Caki2 (cell line): ENCODE data around the gene FAM156B. TPM values are rescaled to one million over a fixed set of nuclear protein-coding genes. Genes with fewer than 3 reads are reported as not detected.
"Not testable (repeated sequence)": the region's sequence is repeated elsewhere in the genome, so short reads cannot be mapped to it uniquely, and the experiment has no call there.

Experiments used
- DNase-seq: peaks from one replicate; pipeline ENCODE4 v3.0.0-alpha.2; 2015; ENCODE audit warnings: low read depth
- in situ Hi-C: cut with HindIII; loops from 2 replicates; pipeline ENCODE4 v1.10.0; 2016; ENCODE audit warnings: low sequenced_read_pairs, low pct_unique_long_range_greater_than_20kb, mixed read lengths
- total RNA-seq: library from RNA; depleted of rRNA; stranded (reverse); fragments of >200 nt; shearing (Covaris generic); gene quantifications from 2 replicates; pipeline ENCODE4 v1.2.3, GENCODE V29; 2014; ENCODE audit warnings: low replicate concordance

FAM156B gene
- total RNA-seq, 1 experiment from 2014 or later = 29.0 TPM

DNA sequence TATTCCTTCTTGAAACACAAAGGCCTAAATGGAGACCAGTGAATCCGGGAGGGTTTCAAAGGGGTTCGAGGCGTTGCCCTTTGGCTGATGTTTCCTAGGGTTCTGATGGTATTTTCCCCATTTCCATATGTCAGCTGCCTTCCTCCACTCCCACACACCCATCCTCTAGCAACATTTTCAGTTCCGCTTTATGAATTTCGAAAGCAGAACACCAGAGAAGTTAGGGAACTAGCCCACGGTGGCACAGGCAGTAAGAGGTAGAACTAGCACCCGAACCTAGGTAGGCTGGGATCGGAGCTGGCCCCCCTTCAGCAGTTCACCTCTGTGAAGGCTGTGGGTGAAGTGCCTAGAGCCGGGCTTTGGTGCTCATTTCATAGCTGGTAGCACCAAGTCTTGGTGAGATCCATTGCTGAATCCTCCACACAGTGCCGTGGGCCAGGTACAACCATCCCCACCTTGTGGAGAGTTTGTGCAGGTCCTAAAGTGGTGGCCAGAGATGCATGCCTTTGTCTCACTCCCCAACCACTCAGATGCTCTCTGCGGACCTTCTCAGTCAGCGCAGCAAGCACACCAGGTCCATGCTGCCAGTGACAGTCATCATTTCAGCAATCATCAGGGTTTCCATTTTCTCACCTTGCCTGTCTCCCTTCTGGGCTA, 12.3 kb downstream of the FAM156B start:
- DNase-seq, in situ Hi-C loops: not testable (repeated sequence)

DNA sequence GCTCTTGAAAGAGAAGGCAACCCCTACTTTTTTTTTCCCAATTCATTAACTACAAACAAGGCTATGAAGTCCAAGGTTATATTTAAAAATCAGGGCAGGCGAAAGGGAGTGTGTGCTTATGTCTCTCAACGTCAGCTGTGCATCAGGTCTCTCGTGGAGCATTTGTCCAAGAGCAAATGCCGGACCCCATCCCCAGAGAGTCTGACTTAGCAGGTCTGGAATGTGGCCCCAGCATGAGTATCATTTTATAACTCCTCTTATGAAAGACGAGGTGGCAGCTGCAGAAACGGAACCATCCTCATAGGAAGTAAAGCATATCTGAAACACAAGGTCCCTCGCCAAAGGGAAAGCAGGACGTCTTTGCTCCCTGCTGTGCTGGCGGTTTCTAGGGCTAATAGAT, 16.6 kb downstream of the FAM156B start:
- DNase-seq, in situ Hi-C loops: not testable (repeated sequence)

DNA sequence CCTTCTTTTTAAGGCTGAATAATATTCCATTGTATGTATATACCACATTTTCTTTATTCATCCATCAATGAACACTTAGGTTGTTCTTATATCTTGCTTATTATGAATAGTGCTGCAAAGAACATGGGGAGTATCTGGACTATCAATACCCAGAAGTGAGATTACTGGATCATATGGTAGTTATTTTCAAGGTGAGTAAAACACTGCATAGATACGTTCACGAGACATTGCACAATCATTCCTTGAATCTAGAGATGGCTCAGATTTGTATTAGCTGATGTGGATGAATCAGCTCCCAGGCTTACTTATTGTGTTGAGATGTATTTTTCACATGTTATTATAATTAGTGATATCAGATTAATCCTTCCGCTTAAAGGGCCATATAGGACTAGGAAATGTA, 17.6 kb downstream of the FAM156B start:
- in situ Hi-C loops, DNase-seq: not testable (repeated sequence)

DNA sequence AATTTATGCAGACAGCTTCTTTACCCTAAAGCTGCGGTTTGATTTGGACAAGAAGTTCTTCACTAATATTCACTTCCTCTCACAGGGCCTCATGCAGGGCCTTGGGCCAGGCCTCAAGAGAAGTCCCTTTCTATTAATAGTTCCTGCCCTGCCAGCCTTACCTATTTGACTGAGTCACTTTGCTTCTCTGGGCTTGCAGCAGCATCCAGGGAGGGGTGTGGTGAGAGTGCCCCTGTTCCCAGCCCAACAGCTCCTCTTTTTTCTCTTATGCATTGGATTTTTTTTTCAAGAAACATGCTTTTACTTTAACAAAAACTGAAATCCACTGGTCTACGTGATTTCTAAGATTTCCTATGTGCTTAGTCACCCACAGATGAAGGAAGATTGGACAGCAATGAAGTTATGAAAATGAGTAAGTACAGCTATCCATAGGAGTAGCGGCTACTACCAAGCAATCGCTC, 26.7 kb downstream of the FAM156B start:
- in situ Hi-C loops = no loop called here
- peak; percentile 32 for DNase-seq

DNA sequence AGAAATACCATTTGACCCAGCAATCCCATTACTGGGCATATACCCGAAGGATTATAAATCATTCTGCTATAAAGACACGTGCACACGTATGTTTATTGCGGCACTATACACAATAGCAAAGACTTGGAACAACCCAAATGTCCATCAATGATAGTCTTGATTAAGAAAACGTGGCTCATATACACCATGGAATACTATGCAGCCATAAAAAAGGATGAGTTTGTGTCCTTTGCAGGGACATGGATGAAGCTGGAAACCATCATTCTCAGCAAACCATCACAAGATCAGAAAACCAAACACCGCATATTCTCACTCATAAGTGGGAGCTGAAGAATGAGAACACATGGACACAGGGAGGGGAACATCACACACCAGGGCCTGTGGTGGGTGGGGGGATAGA, 33.1 kb downstream of the FAM156B start:
- in situ Hi-C loops, DNase-seq: not testable (repeated sequence)

DNA sequence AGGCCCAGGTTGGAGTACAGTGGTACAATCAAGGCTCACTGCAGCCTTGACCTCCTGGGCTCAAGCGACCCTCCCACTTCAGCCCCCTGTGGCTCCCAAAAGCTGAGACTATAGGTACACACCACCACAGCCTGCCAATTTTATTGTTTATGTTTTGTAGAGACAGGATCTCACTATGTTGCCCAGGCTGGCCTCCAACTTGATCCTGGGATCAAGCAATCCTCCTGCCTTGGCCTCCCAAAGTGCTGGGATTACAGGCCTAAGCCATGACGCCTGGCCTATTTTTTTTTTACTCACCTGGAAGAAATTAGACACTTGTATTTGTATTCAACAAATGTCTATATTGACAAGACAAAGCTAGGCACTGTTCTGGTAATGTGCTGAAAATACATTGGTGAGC, 36.1 kb downstream of the FAM156B start:
- DNase-seq = no peak
- in situ Hi-C loops = no loop called here

DNA sequence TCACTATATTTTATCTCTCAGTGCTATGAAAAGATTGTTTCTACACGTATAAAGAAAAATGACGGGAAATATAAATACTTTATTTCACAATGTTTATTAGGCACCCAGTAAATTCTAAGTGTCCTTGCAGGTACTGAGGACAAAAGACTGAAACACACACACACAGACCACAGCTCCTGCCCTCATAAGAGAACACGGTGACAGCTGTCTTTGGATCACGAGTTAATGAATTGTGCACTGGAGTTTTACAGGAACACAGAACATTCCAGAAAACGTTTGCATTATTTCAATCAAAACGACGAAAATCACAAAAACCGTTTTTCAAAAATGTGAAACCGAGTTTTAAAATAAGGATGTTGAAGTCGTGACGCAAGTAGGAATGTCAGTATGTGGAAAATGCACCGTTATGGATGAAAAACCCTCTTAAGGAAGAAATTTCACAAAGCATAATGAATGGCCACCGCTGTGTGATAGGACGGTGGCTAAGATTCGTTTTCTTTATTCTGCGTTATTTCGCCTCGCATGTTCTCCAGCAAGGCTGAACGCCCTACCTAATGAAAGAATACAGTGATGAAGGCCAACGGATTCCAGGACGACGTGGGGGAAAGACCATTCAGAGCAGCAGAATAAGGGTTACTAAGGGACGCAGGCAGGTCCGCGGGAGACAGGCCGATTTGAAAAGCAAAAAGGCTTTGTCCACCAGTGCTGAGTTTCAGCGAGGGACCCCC, 37.0 kb downstream of the FAM156B start:
- DNase-seq = no peak
- in situ Hi-C loops = no loop called here

DNA sequence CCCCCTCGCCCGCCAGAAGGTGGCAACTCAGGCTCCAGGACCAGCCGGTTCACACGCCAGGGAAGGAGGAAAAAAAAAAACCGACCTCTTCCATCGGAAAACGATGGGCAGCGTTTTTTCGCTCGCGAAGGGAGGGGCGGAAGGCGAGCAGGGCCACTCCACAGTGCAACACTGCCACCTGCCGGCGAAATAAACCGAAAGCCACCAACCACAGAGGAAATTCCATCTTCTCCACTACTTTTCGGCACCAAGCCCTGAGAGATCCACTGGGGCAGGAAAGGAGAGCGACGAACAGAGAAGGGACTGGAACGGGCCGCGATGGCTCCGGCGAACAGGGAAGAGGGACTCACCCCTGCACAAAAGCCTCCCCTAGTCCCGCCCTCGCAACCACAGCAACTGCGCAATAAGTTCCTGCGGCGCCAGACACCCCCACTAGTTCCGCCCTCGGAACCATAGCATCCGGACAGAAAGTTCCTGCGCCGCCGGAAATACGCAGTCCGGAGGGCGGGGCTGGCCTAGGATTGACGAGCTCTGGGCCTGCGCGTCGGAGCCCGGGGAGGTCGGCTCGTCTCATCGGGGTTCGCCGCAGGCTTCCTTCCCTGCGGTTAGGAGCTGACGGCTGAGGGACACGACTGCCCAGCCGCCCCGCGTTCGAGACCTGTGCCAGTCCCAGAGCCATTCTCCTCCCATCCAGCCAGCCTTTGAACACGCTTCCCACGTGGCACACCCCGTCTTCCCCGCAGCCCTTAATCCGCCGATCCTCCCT, 37.8 kb downstream of the FAM156B start:
- peak; percentile 88 for DNase-seq
- in situ Hi-C loops = no loop called here

DNA sequence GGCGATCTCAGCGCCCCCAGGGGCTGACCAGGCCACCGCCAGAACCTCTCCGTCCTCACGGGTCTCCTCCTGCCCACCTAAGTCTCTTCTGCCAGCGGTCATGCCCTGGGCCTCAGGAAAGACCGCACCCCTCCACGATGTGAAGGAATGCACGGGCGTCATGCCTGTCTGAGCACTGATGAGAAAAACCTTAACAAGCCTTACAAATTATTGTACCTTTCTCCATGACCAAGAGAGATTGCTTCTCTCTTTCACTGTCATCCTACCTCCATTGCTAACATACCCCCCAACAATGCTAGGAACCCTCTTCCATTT, 38.3 kb downstream of the FAM156B start:
- in situ Hi-C loops = not testable (repeated sequence)

DNA sequence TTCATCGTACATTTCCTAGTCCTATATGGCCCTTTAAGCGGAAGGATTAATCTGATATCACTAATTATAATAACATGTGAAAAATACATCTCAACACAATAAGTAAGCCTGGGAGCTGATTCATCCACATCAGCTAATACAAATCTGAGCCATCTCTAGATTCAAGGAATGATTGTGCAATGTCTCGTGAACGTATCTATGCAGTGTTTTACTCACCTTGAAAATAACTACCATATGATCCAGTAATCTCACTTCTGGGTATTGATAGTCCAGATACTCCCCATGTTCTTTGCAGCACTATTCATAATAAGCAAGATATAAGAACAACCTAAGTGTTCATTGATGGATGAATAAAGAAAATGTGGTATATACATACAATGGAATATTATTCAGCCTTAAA, 43.6 kb downstream of the FAM156B start:
- DNase-seq, in situ Hi-C loops: not testable (repeated sequence)

More for the DNA sequence above, 38.3 kb downstream of the FAM156B start:
- not testable (repeated sequence) for DNase-seq

DNA sequence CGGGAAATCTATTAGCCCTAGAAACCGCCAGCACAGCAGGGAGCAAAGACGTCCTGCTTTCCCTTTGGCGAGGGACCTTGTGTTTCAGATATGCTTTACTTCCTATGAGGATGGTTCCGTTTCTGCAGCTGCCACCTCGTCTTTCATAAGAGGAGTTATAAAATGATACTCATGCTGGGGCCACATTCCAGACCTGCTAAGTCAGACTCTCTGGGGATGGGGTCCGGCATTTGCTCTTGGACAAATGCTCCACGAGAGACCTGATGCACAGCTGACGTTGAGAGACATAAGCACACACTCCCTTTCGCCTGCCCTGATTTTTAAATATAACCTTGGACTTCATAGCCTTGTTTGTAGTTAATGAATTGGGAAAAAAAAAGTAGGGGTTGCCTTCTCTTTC, 44.6 kb downstream of the FAM156B start:
- DNase-seq, in situ Hi-C loops: not testable (repeated sequence)

DNA sequence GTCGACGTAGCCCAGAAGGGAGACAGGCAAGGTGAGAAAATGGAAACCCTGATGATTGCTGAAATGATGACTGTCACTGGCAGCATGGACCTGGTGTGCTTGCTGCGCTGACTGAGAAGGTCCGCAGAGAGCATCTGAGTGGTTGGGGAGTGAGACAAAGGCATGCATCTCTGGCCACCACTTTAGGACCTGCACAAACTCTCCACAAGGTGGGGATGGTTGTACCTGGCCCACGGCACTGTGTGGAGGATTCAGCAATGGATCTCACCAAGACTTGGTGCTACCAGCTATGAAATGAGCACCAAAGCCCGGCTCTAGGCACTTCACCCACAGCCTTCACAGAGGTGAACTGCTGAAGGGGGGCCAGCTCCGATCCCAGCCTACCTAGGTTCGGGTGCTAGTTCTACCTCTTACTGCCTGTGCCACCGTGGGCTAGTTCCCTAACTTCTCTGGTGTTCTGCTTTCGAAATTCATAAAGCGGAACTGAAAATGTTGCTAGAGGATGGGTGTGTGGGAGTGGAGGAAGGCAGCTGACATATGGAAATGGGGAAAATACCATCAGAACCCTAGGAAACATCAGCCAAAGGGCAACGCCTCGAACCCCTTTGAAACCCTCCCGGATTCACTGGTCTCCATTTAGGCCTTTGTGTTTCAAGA, 48.8 kb downstream of the FAM156B start:
- DNase-seq, in situ Hi-C loops: not testable (repeated sequence)

DNA sequence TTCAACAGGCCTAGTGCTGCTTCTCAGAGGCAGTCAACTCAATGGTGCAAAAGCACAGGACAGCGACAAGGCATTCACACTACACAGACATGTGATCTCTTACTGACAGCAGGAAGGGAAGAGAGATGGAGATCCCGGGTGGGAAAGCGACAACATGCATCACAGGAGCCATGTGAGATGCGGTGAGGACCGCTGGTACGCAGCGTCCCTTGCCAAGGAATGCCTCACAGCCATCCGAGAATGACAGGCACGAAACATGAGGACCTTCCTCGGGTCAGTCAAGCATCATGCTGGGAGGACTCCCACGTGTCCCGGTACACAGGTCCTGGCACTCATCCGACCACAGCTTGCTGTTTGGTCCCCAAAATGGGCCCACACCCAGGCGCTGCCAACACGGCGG, 50.4 kb downstream of the FAM156B start:
- in situ Hi-C loops, DNase-seq: not testable (repeated sequence)

DNA sequence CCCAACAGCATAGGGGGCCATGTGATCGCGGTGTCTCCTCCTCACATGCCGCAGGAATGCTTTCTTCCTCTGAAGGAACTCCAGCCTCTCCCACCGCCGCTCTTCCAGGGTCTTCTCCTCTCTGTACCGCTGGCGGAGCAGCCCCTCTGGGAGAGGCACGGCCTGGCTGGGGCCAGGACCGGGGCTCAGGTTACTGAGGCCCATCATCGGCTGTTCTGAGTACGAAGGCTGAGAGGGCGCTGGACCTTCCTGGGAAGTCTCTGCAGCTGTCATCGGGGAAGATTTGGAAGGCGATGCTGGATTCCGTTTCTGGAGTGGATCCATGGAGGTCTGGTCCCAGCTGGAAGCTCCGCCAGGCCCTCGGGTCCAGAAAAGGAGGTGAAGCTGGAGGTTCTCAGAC, 51.1 kb downstream of the FAM156B start:
- DNase-seq, in situ Hi-C loops: not testable (repeated sequence)

DNA sequence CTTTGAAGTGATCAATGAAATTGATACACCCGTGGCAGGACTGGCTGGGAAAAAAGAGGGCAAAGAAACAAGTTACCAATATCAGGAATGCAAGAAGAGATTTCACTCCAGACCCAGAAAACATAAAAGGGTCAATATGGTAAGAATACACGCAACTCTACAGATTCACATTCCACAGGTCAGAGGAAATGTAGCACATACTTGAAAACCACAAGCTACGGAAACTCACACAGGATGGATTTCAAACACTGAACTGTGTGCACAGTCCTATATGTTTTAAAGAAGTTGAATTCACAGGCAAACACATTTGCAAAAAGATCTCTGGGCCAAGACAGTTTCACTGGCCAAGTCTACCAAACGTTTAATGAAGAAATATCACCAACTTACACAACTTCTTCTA, 52.2 kb downstream of the FAM156B start:
- in situ Hi-C loops, DNase-seq: not testable (repeated sequence)

DNA sequence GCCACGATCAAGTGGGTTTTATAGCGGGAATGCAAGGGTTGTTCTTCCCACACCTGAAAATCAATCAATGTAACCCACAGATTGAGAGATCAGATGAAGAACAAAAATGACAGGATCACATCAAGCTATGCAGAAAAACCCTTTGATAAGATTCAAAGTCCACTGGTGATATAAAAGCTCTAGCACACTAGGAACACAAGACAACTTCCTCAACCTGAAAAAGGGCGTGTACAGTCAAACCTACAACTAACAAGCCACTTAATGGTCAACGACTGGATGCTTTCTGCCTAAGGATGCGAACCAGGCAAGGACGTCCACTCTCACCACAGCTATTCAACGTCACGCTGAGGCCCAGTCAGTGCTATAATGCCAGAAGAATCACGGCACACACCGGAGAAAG, 52.8 kb downstream of the FAM156B start:
- in situ Hi-C loops, DNase-seq: not testable (repeated sequence)
